WTC11 (cell line): ENCODE measurements around the gene TBX5. TPM values are rescaled to one million over a fixed set of nuclear protein-coding genes. Genes with fewer than 3 reads are reported as not detected.

Source experiments
- ATAC-seq: fragments of 200-7000 bp; cut with Tn5 transposase; 2 replicates; pipeline ENCODE4 v1.10.0; 2021; ENCODE audit warnings: mild to moderate bottlenecking, moderate library complexity
- CTCF ChIA-PET: fragments of 300-600 bp; sonication (Branson Sonifier 250); formaldehyde crosslinking; loops from one replicate; lab custom pipeline; 2021; ENCODE audit warnings: antibody characterized with exemption; lab: Charles Lee
- POLR2A ChIA-PET: fragments of 350-600 bp; sonication (Branson Sonifier 250); formaldehyde crosslinking; loops from one replicate; lab custom pipeline; 2021; ENCODE audit warnings: antibody characterized with exemption; lab: Charles Lee
- DNase-seq: peaks from one replicate; pipeline ENCODE4 v3.0.0; 2021; ENCODE audit warnings: low spot score
- H3K27ac Mint-ChIP-seq: 2 replicates; pipeline ENCODE4 v1.8.0; 2021; ENCODE audit warnings: mixed read lengths
- H3K27me3 Mint-ChIP-seq: 2 replicates; pipeline ENCODE4 v1.8.0; 2021; ENCODE audit warnings: low read depth, mild to moderate bottlenecking, moderate library complexity, mixed read lengths
- H3K36me3 Mint-ChIP-seq: 2 replicates; pipeline ENCODE4 v1.8.0; 2021; ENCODE audit warnings: mixed read lengths
- H3K4me1 Mint-ChIP-seq: 2 replicates; pipeline ENCODE4 v1.8.0; 2022; ENCODE audit warnings: mixed read lengths
- H3K4me3 Mint-ChIP-seq: 2 replicates; pipeline ENCODE4 v1.8.0; 2021; ENCODE audit warnings: mild to moderate bottlenecking, moderate library complexity, mixed read lengths
- H3K9me3 Mint-ChIP-seq: 2 replicates; pipeline ENCODE4 v1.8.0; 2021; ENCODE audit warnings: mixed read lengths
- E2F5 ChIP-seq: sonication (generic); formaldehyde crosslinking; IDR thresholded peaks from 2 replicates; pipeline ENCODE4 v1.8.1; 2022; ENCODE audit warnings: mild to moderate bottlenecking, moderate library complexity, missing genetic modification reagents
- EMX1 ChIP-seq: fragments of 250-450 bp; sonication (Bioruptor Pico); IDR thresholded peaks from 2 replicates; pipeline ENCODE4 v1.8.0; 2021; ENCODE audit warnings: mild to moderate bottlenecking
- FOXP4 ChIP-seq: sonication (generic); formaldehyde crosslinking; IDR thresholded peaks from 2 replicates; pipeline ENCODE4 v1.8.0; 2022; ENCODE audit warnings: mild to moderate bottlenecking, missing genetic modification reagents
- HMGA2 ChIP-seq: fragments of 250-450 bp; sonication (Bioruptor Pico); IDR thresholded peaks from 2 replicates; pipeline ENCODE4 v1.4.0; 2021; ENCODE audit warnings: mild to moderate bottlenecking, moderate library complexity
- JAZF1 ChIP-seq: fragments of 250-450 bp; sonication (Bioruptor Pico); IDR thresholded peaks from 2 replicates; pipeline ENCODE4 v1.9.0; 2021; ENCODE audit warnings: moderate library complexity, mild to moderate bottlenecking, inconsistent platforms
- JUN ChIP-seq: sonication (generic); formaldehyde crosslinking; IDR thresholded peaks from 2 replicates; pipeline ENCODE4 v1.8.0; 2023; ENCODE audit warnings: mild to moderate bottlenecking, missing genetic modification reagents
- MLX ChIP-seq: sonication (generic); formaldehyde crosslinking; IDR thresholded peaks from 2 replicates; pipeline ENCODE4 v1.8.1; 2023; ENCODE audit warnings: mild to moderate bottlenecking, missing genetic modification reagents, moderate library complexity
- NFATC4 ChIP-seq: fragments of 250-450 bp; sonication (Bioruptor Pico); IDR thresholded peaks from 2 replicates; pipeline ENCODE4 v1.9.0; 2021; ENCODE audit warnings: mild to moderate bottlenecking
- PRDM15 ChIP-seq: sonication (generic); formaldehyde crosslinking; IDR thresholded peaks from 2 replicates; pipeline ENCODE4 v1.8.0; 2022; ENCODE audit warnings: missing genetic modification reagents
- USF1 ChIP-seq: sonication (generic); formaldehyde crosslinking; IDR thresholded peaks from 2 replicates; pipeline ENCODE4 v1.8.0; 2022; ENCODE audit warnings: mild to moderate bottlenecking, missing genetic modification reagents
- USF2 ChIP-seq: sonication (generic); formaldehyde crosslinking; IDR thresholded peaks from 2 replicates; pipeline ENCODE4 v1.8.1; 2023; ENCODE audit warnings: mild to moderate bottlenecking, missing genetic modification reagents, moderate library complexity
- ZBTB43 ChIP-seq: sonication (generic); formaldehyde crosslinking; IDR thresholded peaks from 2 replicates; pipeline ENCODE4 v1.8.1; 2023; ENCODE audit warnings: mild to moderate bottlenecking, missing genetic modification reagents
- ZNF423 ChIP-seq: fragments of 250-450 bp; sonication (Bioruptor Pico); IDR thresholded peaks from 2 replicates; pipeline ENCODE4 v2.1.2; 2022; ENCODE audit warnings: mild to moderate bottlenecking, moderate library complexity
- ZNF512 ChIP-seq: sonication (generic); formaldehyde crosslinking; IDR thresholded peaks from 2 replicates; pipeline ENCODE4 v1.8.1; 2022; ENCODE audit warnings: missing genetic modification reagents, borderline replicate concordance
- total RNA-seq: library from RNA; stranded (reverse); gene quantifications from 3 replicates; pipeline ENCODE4 v1.2.3, GENCODE V29; 2021

TBX5 gene
- total RNA-seq, 1 experiment from 2014 or later, result 0.33 TPM

GRCh38 chr12:114404926-114405518 lies 922 bp downstream of the TBX5 start:
- no peaks in the 10 kb centered on the region for H3K36me3 Mint-ChIP-seq
- CTCF ChIA-PET, result interaction anchor here (0.9 to 2.2 kb wide), 6 partner anchors 8 to 238 kb away, joined by 3 to 9 read pairs (median 4); no protein-coding TSS in a partner anchor
- no peak for DNase-seq
- H3K27me3 Mint-ChIP-seq, result peaks cover 100% of the 10 kb centered on the region
- TF ChIP-seq FOXP4 (CRISPR knock-in tag) (0 out of 2 replicates have a peak, but pooled peaks have one; percentile 22), PRDM15 (CRISPR knock-in tag) (0 out of 2 replicates have a peak, but pooled peaks have one; percentile 39), ZNF512 (CRISPR knock-in tag) (no peak), MLX (CRISPR knock-in tag) (no peak), EMX1 (CRISPR knock-in tag) (no peak)
- TF ChIP-seq, all 79 proteins: peak for 2
- POLR2A ChIA-PET, result interaction anchor here (1.0 kb wide), 1 partner anchor 34 kb away, joined by 3 read pairs; no protein-coding TSS in a partner anchor
- Mint-ChIP-seq H3K4me1 (peaks cover 84% of the 10 kb centered on the region), H3K9me3 (no peaks in the 10 kb centered on the region), H3K27ac (no peak overlapping the region), H3K4me3 (peak overlapping the region; percentile 58)
- no peak for ATAC-seq

GRCh38 chr12:114404083-114404925 lies 1.6 kb downstream of the TBX5 start:
- Mint-ChIP-seq H3K36me3 (no peaks in the 10 kb centered on the region), H3K4me3 (peak overlapping the region; percentile 58; the same call in 1 of the 2 replicates), H3K9me3 (no peaks in the 10 kb centered on the region), H3K27ac (no peak overlapping the region), H3K4me1 (peaks cover 81% of the 10 kb centered on the region), H3K27me3 (peaks cover 100% of the 10 kb centered on the region)
- ChIA-PET CTCF (interaction anchor here (1.1 to 2.2 kb wide), 4 partner anchors 178 to 438 kb away, joined by 3 to 9 read pairs (median 6); no protein-coding TSS in a partner anchor), POLR2A (interaction anchor here (1.0 kb wide), 1 partner anchor 34 kb away, joined by 3 read pairs; no protein-coding TSS in a partner anchor)
- ATAC-seq, result no peak
- no peak for DNase-seq
- no peak for TF ChIP-seq ZNF423 (CRISPR knock-in tag)
- TF ChIP-seq ZBTB43 (CRISPR knock-in tag), result no peak
- TF ChIP-seq HMGA2, result no peak
- no peak for TF ChIP-seq JUN (CRISPR knock-in tag)
- no peak for TF ChIP-seq USF1 (CRISPR knock-in tag)
- no peak for TF ChIP-seq JAZF1 (CRISPR knock-in tag)
- TF ChIP-seq NFATC4 (CRISPR knock-in tag), result no peak
- TF ChIP-seq USF2 (CRISPR knock-in tag), result no peak
- no peak for TF ChIP-seq E2F5
